ENCODE results near the gene S100A1.

The S100A1 gene

DNA sequence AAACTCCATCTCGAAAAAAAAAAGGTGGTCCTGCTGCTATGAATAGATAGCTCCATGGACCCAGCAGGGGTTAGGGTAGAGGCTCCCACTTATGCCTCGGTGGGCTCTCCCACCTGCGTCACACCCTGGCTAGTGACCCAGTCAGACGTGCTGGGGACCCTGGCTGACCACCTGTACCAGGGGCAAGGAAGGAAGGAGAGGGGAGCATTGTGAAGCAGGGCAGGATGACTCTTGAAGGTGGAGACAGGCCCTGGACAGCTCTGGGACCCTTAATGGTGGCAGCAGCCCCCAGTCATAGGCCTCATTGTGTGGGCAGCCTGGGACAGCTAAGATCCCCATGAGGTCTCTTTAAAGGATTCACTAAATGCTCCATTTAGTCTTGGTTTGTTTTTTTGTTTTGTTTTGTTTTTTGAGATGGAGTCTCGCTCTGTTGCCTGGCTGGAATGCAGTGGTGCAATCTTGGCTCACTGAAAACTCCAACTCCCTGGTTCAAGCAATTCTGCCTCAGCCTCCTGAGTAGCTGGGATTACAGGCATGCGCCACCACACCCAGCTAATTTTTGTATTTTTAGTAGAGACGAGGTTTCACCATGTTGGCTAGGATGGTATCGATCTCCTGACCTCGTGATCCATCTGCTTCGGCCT, 19.9 kb downstream of the S100A1 start:
- TF ChIP-seq SPI1 (IDR thresholded peaks at IDR 0.05; ENCODE audit: low read depth, low read length) = no peak
- TF ChIP-seq PAX5 (IDR thresholded peaks at IDR 0.05; ENCODE audit: insufficient read depth, low read length, severe bottlenecking) = no peak
- peak; percentile 24 for TF ChIP-seq POLR2A (IDR thresholded peaks at IDR 0.05; ENCODE audit: low read depth, low read length)
- 0 out of 2 replicates have a peak, but pooled peaks have one; percentile 29 for TF ChIP-seq POU2F2 (IDR thresholded peaks at IDR 0.05; ENCODE audit: low read depth, low read length)
- peak; percentile 73 for TF ChIP-seq POLR2AphosphoS5 (IDR thresholded peaks at IDR 0.05; ENCODE audit: low read depth, low read length)
- FAIRE-seq = no peak

GRCh38 chr1:153649137-153649862, 21.1 kb downstream of the S100A1 start:
- no peak for FAIRE-seq
- no peak for DNase-seq (ENCODE audit: insufficient read length, low spot score)
- TF ChIP-seq SPI1 (IDR thresholded peaks at IDR 0.05; ENCODE audit: low read depth, low read length) (no peak), TAF1 (IDR thresholded peaks at IDR 0.05; ENCODE audit: low read depth, low read length) (no peak), PAX5 (IDR thresholded peaks at IDR 0.05; ENCODE audit: insufficient read depth, low read length, severe bottlenecking) (no peak), POLR2AphosphoS5 (IDR thresholded peaks at IDR 0.05; ENCODE audit: low read depth, low read length) (peak; percentile 53; the same call in 1 of the 2 replicates), POLR2A (IDR thresholded peaks at IDR 0.05; ENCODE audit: low read depth, low read length) (peak; percentile 44; the same call in 1 of the 2 replicates), POU2F2 (IDR thresholded peaks at IDR 0.05; ENCODE audit: low read depth, low read length) (no peak)

More for the DNA sequence above, 19.9 kb downstream of the S100A1 start:
- DNase-seq (ENCODE audit: insufficient read length, low spot score) = no peak

- FAIRE-seq (peak; percentile 9), DNase-seq (ENCODE audit: insufficient read length, low spot score) (no peak)
- TF ChIP-seq PAX5 (IDR thresholded peaks at IDR 0.05; ENCODE audit: insufficient read depth, low read length, severe bottlenecking) (no peak), POLR2A (IDR thresholded peaks at IDR 0.05; ENCODE audit: low read depth, low read length) (0 out of 2 replicates have a peak, but pooled peaks have one; percentile 4)
These were observed 21.6 kb downstream of the S100A1 start for GRCh38 chr1:153649863-153650235.

GRCh38 chr1:153651771-153652170, 23.5 kb downstream of the S100A1 start:
- no peak for FAIRE-seq
- no peak for TF ChIP-seq POLR2AphosphoS5 (IDR thresholded peaks at IDR 0.05; ENCODE audit: low read depth, low read length)
- no peak for TF ChIP-seq TAF1 (IDR thresholded peaks at IDR 0.05; ENCODE audit: low read depth, low read length)
- TF ChIP-seq POU2F2 (IDR thresholded peaks at IDR 0.05; ENCODE audit: low read depth, low read length) = no peak
- no peak for TF ChIP-seq POLR2A (IDR thresholded peaks at IDR 0.05; ENCODE audit: low read depth, low read length)
- no peak for TF ChIP-seq SPI1 (IDR thresholded peaks at IDR 0.05; ENCODE audit: low read depth, low read length)
- TF ChIP-seq PAX5 (IDR thresholded peaks at IDR 0.05; ENCODE audit: insufficient read depth, low read length, severe bottlenecking) = no peak
- DNase-seq (ENCODE audit: insufficient read length, low spot score) = no peak

DNA sequence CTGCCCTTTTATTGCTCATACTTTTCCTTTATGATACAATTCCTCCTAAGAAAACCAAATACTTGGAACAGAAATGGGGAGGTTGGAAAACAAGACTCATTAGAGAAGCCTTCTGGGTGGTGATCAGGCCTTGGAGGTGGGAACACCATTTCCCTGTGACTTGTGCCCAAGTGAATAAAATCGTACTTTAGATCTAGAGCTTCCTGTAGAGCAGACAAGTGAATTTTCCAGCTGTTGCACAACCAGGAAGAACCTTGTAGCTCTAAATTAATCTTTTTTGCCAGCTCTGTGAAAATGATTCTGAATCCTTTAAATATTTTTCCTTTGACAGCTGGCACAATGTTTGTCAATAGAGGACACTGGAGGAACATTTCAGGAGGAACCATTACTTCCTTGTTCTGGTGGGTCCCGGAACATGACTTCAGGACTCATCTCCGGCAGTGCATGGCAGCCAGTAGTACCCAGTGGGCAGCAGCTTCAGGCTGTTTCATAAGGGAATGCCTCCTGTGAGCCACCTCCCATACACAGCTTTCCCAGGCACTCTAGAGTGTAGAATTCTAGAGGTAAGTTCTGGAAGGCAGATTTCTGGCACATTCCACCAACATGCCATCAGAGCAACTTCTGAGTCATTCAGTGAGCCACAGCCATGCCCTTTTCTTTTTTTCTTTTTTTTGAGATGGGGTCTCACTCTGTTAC, 24.7 kb downstream of the S100A1 start:
- FAIRE-seq = no peak
- no peak for DNase-seq (ENCODE audit: insufficient read length, low spot score)
- TF ChIP-seq TAF1 (IDR thresholded peaks at IDR 0.05; ENCODE audit: low read depth, low read length) (no peak), POU2F2 (IDR thresholded peaks at IDR 0.05; ENCODE audit: low read depth, low read length) (no peak), PAX5 (IDR thresholded peaks at IDR 0.05; ENCODE audit: insufficient read depth, low read length, severe bottlenecking) (no peak), SPI1 (IDR thresholded peaks at IDR 0.05; ENCODE audit: low read depth, low read length) (no peak), POLR2AphosphoS5 (IDR thresholded peaks at IDR 0.05; ENCODE audit: low read depth, low read length) (no peak), POLR2A (IDR thresholded peaks at IDR 0.05; ENCODE audit: low read depth, low read length) (no peak)

- FAIRE-seq (no peak), DNase-seq (ENCODE audit: insufficient read length, low spot score) (no peak)
- no peak for TF ChIP-seq PAX5 (IDR thresholded peaks at IDR 0.05; ENCODE audit: insufficient read depth, low read length, severe bottlenecking)
- no peak for TF ChIP-seq POU2F2 (IDR thresholded peaks at IDR 0.05; ENCODE audit: low read depth, low read length)
- no peak for TF ChIP-seq TAF1 (IDR thresholded peaks at IDR 0.05; ENCODE audit: low read depth, low read length)
- no peak for TF ChIP-seq POLR2AphosphoS5 (IDR thresholded peaks at IDR 0.05; ENCODE audit: low read depth, low read length)
- TF ChIP-seq POLR2A (IDR thresholded peaks at IDR 0.05; ENCODE audit: low read depth, low read length) = no peak
- no peak for TF ChIP-seq SPI1 (IDR thresholded peaks at IDR 0.05; ENCODE audit: low read depth, low read length)
These were observed 27.1 kb downstream of the S100A1 start for GRCh38 chr1:153655333-153655732.

DNA sequence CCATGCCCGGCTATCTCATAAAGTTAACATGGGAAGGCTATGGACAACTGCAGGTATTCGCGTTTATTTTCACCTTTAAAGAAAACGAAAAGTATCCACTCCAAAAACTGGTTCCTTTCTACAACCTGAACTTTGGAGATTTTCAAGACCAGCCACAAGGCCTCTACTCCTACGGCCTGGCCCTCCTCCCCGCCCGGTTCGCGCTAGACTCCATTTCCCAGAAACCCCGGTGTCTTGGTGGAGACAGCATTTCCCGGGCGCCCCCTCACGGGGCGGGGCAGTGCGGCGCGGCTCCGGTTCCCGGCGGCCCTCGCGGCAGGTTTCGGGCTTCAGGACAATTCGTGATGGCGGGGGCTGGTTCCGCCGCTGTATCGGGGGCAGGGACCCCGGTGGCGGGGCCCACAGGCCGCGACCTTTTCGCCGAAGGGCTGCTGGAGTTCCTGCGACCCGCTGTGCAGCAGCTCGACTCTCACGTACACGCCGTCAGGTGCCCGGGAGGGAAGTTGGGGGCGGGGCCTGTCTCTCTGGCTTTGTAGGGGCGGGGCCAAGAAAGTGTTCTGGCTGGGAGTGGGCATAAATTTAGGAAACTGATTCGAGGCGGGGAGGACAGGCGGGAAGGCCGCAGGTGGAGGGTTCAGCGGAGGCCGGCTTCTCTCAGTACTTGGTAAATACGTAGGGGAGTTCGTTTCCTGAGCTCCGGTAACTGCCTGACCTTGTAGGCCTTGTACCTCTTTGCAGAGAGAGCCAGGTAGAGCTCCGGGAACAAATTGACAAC, 30.4 kb downstream of the S100A1 start, which contains the start of gene SNAPIN:
SNAPIN (plus strand) TSS at position 304 of the 775 bp plus-strand sequence; CDS start at position 345, 41 bp downstream.
- FAIRE-seq = peak; percentile 87
- TF ChIP-seq PAX5 (IDR thresholded peaks at IDR 0.05; ENCODE audit: insufficient read depth, low read length, severe bottlenecking) = no peak
- peak; percentile 78; the same call in 1 of the 2 replicates for TF ChIP-seq TAF1 (IDR thresholded peaks at IDR 0.05; ENCODE audit: low read depth, low read length)
- TF ChIP-seq SPI1 (IDR thresholded peaks at IDR 0.05; ENCODE audit: low read depth, low read length) = no peak
- peak; percentile 80 for TF ChIP-seq POLR2A (IDR thresholded peaks at IDR 0.05; ENCODE audit: low read depth, low read length)
- TF ChIP-seq POU2F2 (IDR thresholded peaks at IDR 0.05; ENCODE audit: low read depth, low read length) = 0 out of 2 replicates have a peak, but pooled peaks have one; percentile 21
- TF ChIP-seq POLR2AphosphoS5 (IDR thresholded peaks at IDR 0.05; ENCODE audit: low read depth, low read length) = peak; percentile 74
- peak; percentile 87 for DNase-seq (ENCODE audit: insufficient read length, low spot score)

DNA sequence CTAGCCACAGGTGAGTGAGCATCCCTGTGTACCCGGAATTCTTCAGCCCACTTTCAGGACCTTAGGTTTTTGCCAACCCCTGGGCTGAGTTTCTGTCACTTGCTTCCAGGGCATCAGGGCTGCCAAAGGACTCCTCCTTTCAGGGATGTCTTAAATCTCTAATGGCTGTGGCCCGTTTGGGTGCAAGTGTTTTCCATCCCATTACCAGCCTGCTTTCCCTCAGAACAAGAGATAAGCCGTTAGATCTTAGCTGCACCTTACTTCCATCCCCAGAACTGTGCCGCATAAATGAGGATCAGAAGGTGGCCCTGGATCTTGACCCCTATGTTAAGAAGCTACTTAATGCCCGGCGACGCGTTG, 30.9 kb downstream of the S100A1 start:
- FAIRE-seq (peak; percentile 31), DNase-seq (ENCODE audit: insufficient read length, low spot score) (no peak)
- no peak for TF ChIP-seq POU2F2 (IDR thresholded peaks at IDR 0.05; ENCODE audit: low read depth, low read length)
- no peak for TF ChIP-seq TAF1 (IDR thresholded peaks at IDR 0.05; ENCODE audit: low read depth, low read length)
- no peak for TF ChIP-seq PAX5 (IDR thresholded peaks at IDR 0.05; ENCODE audit: insufficient read depth, low read length, severe bottlenecking)
- TF ChIP-seq POLR2A (IDR thresholded peaks at IDR 0.05; ENCODE audit: low read depth, low read length) = no peak
- no peak for TF ChIP-seq POLR2AphosphoS5 (IDR thresholded peaks at IDR 0.05; ENCODE audit: low read depth, low read length)
- TF ChIP-seq SPI1 (IDR thresholded peaks at IDR 0.05; ENCODE audit: low read depth, low read length) = no peak
